SK-N-DZ (cell line): ENCODE measurements around the gene TRIO.
A peak's percentile ranks its signal among the peaks of the same experiment; 100 is the strongest.

ENCODE experiments used
- DNase-seq: peaks from one replicate; pipeline ENCODE4 v3.0.0-alpha.2; 2015; ENCODE audit warnings: low spot score

Gene TRIO

DNA sequence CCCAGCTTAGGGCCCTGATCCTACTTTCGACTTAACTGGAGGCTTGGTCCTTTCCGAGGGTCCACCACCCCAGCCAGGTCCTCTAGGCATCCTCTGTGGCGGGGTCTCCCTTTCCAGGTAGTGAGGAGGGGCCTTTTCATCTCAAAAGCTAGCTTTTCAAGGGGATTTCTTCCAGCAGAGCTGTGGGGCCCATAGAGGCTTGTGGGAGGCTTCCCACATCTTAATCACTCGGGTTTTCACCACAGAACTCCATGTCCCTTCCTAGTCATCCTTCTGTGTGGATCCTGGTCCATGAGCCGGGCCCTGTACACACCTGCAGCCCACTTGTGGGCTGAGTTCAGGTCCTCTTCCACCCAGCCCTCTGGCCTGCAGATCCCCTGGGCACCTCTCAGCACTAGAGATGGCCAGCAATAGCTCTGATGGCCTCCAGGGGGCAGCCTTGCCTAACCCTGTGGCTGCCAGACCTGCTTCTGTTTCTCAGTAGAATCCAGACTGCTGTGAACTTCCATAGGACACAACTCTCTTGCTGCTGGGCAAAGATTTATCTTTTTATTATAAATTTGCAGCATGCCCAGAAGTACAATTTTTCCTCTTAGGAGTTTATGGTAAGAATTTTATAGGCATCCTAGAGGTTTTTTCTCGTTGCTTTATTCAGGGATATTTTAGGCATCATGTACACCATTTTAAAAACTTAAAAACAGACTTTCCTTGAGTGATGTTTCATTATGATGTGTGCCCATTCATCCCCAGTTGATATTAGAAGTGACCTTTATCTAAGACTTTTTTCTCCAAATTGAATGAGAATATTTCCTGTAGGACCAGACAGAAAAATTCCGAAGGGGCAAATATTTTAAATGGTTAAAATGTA lies 208.9 kb downstream of the TRIO start:
- peak; percentile 56 for DNase-seq

DNA sequence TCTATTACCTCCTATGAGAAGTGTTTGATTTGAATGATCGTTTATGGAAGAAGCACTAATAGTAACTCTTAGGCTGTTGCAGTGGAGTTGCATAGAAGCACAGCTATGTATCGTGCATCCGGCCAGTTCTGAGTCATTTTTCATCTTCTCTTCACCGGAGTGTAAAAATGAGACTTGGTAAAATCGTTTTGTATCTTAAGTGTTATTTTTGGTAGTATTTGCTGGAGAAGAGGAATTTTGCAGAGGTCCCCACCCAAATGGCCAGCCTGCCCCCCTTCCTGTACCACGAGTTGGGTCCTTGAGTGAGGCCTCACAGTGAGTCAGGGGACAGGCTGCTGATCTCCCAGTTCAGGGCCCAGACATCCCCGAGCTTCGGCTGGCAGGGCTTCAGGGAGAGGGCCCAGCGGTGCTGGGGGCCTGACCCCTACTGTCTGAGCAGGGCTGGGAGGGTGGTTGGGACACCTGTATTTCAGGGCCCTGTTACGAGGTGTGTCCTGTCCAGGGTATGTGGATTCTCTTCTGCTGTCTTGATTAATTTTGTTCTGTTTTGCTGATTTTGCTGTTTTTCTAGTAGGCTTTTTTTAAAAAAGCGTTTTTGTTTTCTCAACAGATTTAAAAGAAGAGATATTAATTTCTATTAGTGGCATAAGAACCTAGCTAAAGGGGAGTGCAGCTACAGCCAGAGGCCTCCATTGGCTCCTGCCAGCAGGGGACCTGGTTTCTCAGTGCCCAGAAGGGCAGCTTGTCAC lies 210.8 kb downstream of the TRIO start:
- DNase-seq: no peak

- no peak for DNase-seq
These were observed 212.2 kb downstream of the TRIO start for GRCh38 chr5:14355391-14355790.

DNA sequence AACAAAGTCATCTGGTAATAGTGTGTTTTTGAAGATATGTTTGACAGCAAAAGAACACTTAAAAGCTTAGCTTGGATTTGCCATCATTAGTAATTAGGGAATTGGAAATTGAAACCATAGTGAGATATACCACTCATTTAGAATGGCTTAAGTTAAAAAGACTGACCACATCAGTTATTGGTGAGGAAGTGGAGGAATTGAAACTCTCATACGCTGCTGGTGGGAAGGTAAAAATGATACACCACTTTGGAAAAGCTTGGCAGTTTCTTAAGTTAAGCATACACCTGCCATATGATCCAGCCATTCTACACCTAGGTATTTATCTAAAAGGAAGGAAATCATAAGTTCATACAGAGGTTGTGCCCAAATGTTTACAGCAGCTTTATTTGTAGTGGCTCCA lies 213.2 kb downstream of the TRIO start:
- no peak for DNase-seq

DNA sequence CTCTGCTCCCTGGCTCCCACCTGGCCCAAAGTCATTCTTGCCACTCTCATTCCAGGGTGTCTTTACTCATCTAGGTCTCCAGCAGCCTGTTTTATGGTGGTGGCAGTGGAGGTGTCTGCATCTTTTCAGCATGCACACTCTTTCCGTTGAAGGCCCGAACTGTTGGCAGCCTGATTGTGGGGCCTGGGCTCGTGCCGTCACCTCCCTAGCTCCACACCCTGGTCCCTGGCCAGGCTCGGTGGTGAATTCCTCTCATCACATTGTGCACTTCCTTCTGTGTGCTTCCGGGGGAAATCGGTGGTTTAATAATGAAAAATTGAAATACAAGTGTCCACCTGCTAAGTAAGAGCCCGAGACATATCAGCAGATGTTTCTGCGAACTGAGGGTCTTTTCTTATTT lies 214.3 kb downstream of the TRIO start:
- DNase-seq: no peak

GRCh38 chr5:14357851-14358250 lies 214.7 kb downstream of the TRIO start:
- no peak for DNase-seq

- DNase-seq: no peak
These were observed 215.4 kb downstream of the TRIO start for GRCh38 chr5:14358536-14358935.

DNA sequence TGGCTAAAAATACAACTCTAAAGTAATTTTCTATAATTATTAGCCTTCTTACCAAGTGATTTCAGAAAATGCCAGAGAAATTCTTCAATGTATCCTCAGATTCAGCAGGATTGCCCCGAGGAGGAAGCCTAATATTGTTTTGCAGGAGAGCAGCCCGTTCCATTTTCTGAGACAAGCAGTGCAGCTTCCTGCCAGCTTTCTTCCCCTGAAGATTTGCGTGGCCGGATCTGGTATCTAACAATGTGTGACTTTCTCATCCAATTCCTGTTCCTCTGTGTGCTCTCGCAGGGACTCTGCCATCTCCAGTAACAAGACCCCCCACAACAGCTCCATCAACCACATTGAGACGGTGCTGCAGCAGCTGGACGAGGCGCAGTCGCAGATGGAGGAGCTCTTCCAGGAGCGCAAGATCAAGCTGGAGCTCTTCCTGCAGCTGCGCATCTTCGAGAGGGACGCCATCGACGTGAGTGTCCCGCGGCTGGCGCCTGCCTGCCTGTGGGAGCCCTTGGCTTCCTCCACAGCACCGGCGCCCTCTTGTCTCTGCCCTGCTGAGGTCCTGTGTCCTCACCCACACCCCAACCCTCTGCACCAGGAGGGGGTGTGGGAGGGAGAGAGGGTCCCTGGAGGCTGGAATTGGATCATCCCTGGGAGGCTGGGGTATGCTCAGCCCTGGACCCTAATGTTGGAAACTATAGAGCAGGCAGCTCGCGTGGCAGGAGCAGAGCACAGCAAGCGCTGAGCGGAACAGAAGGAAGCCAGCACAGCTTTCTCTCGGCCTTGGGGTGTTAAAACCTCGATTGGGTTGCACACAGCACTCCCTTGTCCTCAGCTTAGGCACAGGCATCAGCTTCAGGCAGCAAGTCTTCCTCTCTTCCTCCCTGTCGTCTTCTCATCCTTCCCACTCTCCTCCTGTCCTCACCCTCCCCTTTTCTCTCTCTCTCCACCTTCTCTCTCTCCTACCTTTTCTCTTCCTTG lies 216.2 kb downstream of the TRIO start:
- peak; percentile 24 for DNase-seq

- no peak for DNase-seq
These were observed 219.3 kb downstream of the TRIO start for GRCh38 chr5:14362491-14362890.

- no peak for DNase-seq
These were observed 221.0 kb downstream of the TRIO start for GRCh38 chr5:14364096-14364495.

- no peak for DNase-seq
These were observed 221.7 kb downstream of the TRIO start for GRCh38 chr5:14364576-14365472.

DNA sequence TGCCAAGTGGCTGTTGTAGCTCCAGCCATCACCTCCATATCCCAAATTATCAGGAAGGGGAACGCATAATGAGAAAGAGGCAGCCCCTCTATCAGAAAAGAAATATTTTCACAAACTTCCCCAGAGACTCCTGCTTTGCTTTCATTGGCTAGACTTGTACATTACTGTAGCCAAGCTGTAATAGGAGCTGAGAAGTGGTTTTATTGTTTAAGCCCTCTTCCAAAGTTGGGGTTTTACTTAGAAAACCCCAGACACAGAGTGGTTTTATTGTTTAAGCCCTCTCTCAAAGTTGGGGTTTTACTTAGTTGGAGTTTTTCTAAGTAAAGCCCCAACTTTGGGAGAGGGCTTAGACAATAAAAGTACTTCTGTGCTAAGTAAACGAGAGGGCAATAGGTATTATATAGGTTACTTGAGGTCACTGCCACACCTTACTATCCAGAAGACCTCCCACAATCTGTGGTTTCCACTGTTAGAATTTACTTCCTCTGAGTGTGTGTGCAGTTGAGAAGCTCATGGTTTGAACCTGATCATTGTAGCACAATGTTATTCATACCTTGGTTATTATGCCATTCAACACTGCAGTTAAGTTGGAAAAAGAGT lies 222.8 kb downstream of the TRIO start:
- no peak for DNase-seq

GRCh38 chr5:14366763-14367162 lies 223.6 kb downstream of the TRIO start:
- DNase-seq: no peak

DNA sequence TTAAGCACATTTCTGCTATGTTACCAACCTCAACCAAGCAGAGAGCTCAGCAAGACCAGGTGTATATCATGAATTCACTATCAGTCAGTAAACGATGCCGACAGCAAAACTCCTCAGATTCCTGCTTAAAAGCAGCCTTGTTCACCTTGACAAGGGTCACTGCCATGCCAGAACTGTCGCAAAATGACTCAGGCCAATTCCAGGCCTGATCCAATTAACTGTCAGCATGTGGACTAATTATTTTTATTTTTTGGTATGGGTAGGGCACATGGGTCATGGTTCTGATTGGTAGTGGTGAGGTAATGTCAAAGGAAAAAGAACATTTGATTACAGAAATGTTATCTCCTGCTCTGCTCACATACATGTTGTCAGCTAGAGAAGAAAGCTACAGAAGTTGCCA lies 224.2 kb downstream of the TRIO start:
- DNase-seq: no peak

DNA sequence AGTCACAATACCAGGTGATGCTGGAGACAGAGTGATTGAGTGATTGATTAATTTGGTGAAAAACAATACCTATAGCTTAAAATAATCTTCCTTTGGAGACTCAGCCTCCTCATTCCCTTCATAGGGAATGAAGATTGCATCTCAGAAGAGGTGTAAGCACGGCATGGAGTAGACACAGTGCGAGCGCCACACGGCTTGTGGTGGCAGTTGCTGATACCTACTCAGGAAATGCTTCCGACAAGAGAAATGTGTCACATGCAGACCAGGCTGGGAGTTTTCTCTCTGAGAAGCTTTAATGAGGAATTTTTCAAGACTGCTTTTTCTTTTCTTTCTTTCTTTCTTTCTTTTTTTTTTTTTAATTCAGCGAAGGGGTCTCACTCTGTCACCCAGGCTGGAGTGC lies 226.6 kb downstream of the TRIO start:
- no peak for DNase-seq

- no peak for DNase-seq
These were observed 227.2 kb downstream of the TRIO start for GRCh38 chr5:14370386-14370785.

- no peak for DNase-seq
These were observed 230.5 kb downstream of the TRIO start for GRCh38 chr5:14373685-14374084.

DNA sequence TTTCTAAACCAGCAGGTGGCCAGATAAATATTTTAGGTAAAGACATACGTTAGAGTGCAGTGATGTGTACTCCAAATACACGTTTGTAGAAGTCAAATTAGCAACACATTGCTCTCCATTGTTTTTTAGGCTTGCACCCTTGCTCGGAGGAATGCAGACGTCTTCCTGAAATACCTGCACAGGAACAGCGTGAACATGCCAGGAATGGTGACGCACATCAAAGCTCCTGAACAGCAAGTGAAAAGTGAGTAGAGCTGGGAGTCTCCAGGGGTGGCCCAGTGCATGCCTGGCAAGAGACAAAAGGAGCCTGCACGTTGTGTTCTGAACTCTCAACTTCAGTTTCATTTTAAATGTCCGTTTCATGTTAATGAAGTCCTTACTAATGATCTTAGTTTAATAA lies 231.0 kb downstream of the TRIO start:
- DNase-seq: no peak

DNA sequence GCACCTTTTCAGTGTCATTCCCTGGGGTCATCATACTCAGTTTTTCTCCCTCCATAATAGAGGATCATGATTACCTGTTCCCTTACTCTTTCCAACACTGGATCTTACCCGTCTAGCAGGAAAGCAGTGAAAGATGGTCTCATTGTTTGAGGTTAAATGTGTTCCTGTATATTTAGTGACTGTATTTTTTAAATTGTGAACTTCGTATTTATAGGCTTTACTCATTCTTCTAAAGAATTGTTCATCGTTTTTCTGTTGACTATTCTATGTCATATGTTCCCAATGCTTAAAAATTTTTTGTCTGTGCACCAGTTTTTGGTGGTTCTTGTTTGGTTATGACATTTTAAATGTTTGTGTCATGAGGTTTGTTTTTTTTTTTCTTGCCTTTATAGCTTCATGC lies 233.6 kb downstream of the TRIO start:
- no peak for DNase-seq

GRCh38 chr5:14379739-14380497 lies 236.8 kb downstream of the TRIO start:
- DNase-seq: no peak
